ENCODE measurements around the gene UNC80.

DNA sequence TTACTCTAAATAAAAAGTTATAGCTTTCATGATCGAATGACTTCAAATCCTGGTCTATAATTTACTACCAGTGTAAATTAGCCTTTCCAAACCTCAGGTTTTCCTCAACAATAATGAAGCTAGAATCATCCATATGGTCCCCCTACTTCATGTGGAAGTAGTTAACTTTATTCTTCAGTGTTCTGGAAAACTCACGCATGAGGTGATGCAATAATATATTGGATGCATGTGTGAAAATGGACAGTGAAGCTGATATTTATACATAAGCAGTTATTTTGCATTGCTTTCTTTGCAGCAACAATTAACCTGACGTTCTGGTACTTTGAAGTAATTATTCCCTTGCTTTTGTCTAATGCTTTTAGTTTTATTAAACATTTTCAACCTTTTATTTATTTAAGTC lies 18.6 kb upstream of the UNC80 start:
- TF ChIP-seq TAF1 (IDR thresholded peaks at IDR 0.05; ENCODE audit: low read depth, low read length) (no peak), POLR2A (IDR thresholded peaks at IDR 0.05; ENCODE audit: low read depth, low read length) (no peak)

All from GM12891 (cell line).